Liver (tissue), 9 donors: ENCODE data around the gene PLXNA3. TPM values are rescaled to one million over a fixed set of nuclear protein-coding genes. Genes with fewer than 3 reads are reported as not detected.
A peak's percentile ranks its signal among the peaks of the same experiment; 100 is the strongest.

Experiments
- DNase-seq: peaks from one replicate; pipeline ENCODE4 v3.0.0-alpha.2; 2017; ENCODE audit warnings: low spot score
- H3K27ac ChIP-seq, 2 donors: one replicate each; pipeline ENCODE4 v1.7.0; 2013; ENCODE audit warnings: inconsistent platforms in 2 of 2, low read length in 2 of 2, control low read depth in 1 of 2, low read depth in 1 of 2, mild to moderate bottlenecking in 1 of 2
- H3K27me3 ChIP-seq, 4 donors: one replicate each; pipeline versions ENCODE4 v1.6.1 to v1.7.0; 2013; ENCODE audit warnings: low read length in 3 of 4, inconsistent platforms in 1 of 4, mild to moderate bottlenecking in 1 of 4, moderate library complexity in 1 of 4; ENCODE audit not compliant: control insufficient read depth in 4 of 4, insufficient read depth in 4 of 4
- H3K36me3 ChIP-seq, 4 donors: one replicate each; pipeline versions ENCODE4 v1.6.1 to v1.7.0; 2013; ENCODE audit warnings: low read length in 3 of 4, mild to moderate bottlenecking in 3 of 4, low read depth in 1 of 4, moderate library complexity in 1 of 4; ENCODE audit not compliant: control insufficient read depth in 4 of 4, insufficient read depth in 3 of 4
- H3K4me1 ChIP-seq, 4 donors: one replicate each; pipeline versions ENCODE4 v1.6.1 to v1.7.0; 2013; ENCODE audit warnings: low read length in 3 of 4, mild to moderate bottlenecking in 3 of 4, moderate library complexity in 1 of 4; ENCODE audit not compliant: control insufficient read depth in 4 of 4, insufficient read depth in 4 of 4
- H3K4me3 ChIP-seq, 3 donors: one replicate each; pipeline versions ENCODE4 v1.6.1 to v1.7.0; 2013; ENCODE audit warnings: low read length in 3 of 3, control low read depth in 1 of 3, low read depth in 1 of 3, mild to moderate bottlenecking in 1 of 3
- H3K9ac ChIP-seq, 2 donors: one replicate each; pipeline ENCODE4 v1.7.0; 2013; ENCODE audit warnings: low read length in 2 of 2, mild to moderate bottlenecking in 2 of 2, moderate library complexity in 2 of 2, control low read depth in 1 of 2, low read depth in 1 of 2
- H3K9me3 ChIP-seq, 4 donors: one replicate each; pipeline versions ENCODE4 v1.6.1 to v1.7.0; 2013; ENCODE audit warnings: low read length in 3 of 4; ENCODE audit not compliant: control insufficient read depth in 4 of 4
- ATF3 ChIP-seq: IDR thresholded peaks from 2 replicates; pipeline ENCODE4 v1.6.1; 2016; ENCODE audit warnings: antibody characterized with exemption
- CTCF ChIP-seq: fragments of 150-350 bp; IDR thresholded peaks from 2 replicates; pipeline ENCODE4 v1.5.1; 2017; ENCODE audit warnings: improper control_type of control experiment, low read depth, low read length; ENCODE audit not compliant: missing input control
- EGR1 ChIP-seq, 2 donors: IDR thresholded peaks; 2 replicates each; pipeline ENCODE4 v1.6.1; 2016 to 2018; ENCODE audit warnings: antibody characterized with exemption in 2 of 2, low read depth in 2 of 2
- FOXA1 ChIP-seq: IDR thresholded peaks from 2 replicates; pipeline ENCODE4 v1.6.1; 2016; ENCODE audit warnings: antibody characterized with exemption
- FOXA2 ChIP-seq: IDR thresholded peaks from 2 replicates; pipeline ENCODE4 v1.6.1; 2016; ENCODE audit warnings: antibody characterized with exemption
- GABPA ChIP-seq, 2 donors: IDR thresholded peaks in 1 of 2; conservative IDR thresholded peaks in 1 of 2; 2 replicates each; pipeline ENCODE4 v1.6.1; 2016; ENCODE audit warnings: antibody characterized with exemption in 2 of 2, mild to moderate bottlenecking in 1 of 2, moderate library complexity in 1 of 2
- HNF4A ChIP-seq, 2 donors: conservative IDR thresholded peaks; 2 replicates each; pipeline ENCODE4 v1.6.1; 2016; ENCODE audit warnings: antibody characterized with exemption in 2 of 2, mild to moderate bottlenecking in 2 of 2
- JUND ChIP-seq, 2 donors: IDR thresholded peaks; 2 replicates each; pipeline ENCODE4 v1.6.1; 2016; ENCODE audit warnings: antibody characterized with exemption in 2 of 2
- NR2F2 ChIP-seq: IDR thresholded peaks from 2 replicates; pipeline ENCODE4 v1.6.1; 2016; ENCODE audit warnings: antibody characterized with exemption
- RAD21 ChIP-seq, 2 donors: IDR thresholded peaks; 2 replicates each; pipeline ENCODE4 v1.6.1; 2016; ENCODE audit warnings: antibody characterized with exemption in 2 of 2, mild to moderate bottlenecking in 2 of 2
- REST ChIP-seq: IDR thresholded peaks from 2 replicates; pipeline ENCODE4 v1.6.1; 2016; ENCODE audit warnings: antibody characterized with exemption, mild to moderate bottlenecking
- RXRA ChIP-seq, 2 donors: IDR thresholded peaks; 2 replicates each; pipeline ENCODE4 v1.6.1; 2017 to 2018; ENCODE audit warnings: antibody characterized with exemption in 2 of 2, mild to moderate bottlenecking in 1 of 2
- SP1 ChIP-seq: IDR thresholded peaks from 2 replicates; pipeline ENCODE4 v1.6.1; 2018; ENCODE audit warnings: antibody characterized with exemption, mild to moderate bottlenecking
- TAF1 ChIP-seq: conservative IDR thresholded peaks from 2 replicates; pipeline ENCODE4 v1.6.1; 2016; ENCODE audit warnings: antibody characterized with exemption, mild to moderate bottlenecking
- YY1 ChIP-seq: IDR thresholded peaks from 2 replicates; pipeline ENCODE4 v1.6.1; 2016; ENCODE audit warnings: antibody characterized with exemption, mild to moderate bottlenecking
- ZBTB33 ChIP-seq: IDR thresholded peaks from 2 replicates; pipeline ENCODE4 v1.6.1; 2016; ENCODE audit warnings: antibody characterized with exemption
- WGBS: extraction: QIAGEN DNeasy Blood & Tissue Kit; methylation state at CpG from one replicate; pipeline ENCODE4 v1.1.7; 2013; 5-methylcytosine and 5-hydroxymethylcytosine counted together
- polyA plus RNA-seq, 2 donors: library from polyadenylated mRNA; stranded (reverse) in 1 of 2; unstranded in 1 of 2; fragments of 200-250 nt in 1 of 2; fragments of >200 nt in 1 of 2; fragmentation: Nextera tagmentation in 1 of 2; extraction: Ambion mirVana in 1 of 2; gene quantifications; one replicate each; pipeline versions ENCODE4 v1.2.1 to v1.2.3, GENCODE V29; 2013 to 2015
- total RNA-seq, 2 donors: library from RNA; depleted of rRNA; stranded (reverse); fragments of >200 nt; gene quantifications; one replicate each; pipeline ENCODE4 v1.2.3, GENCODE V29; 2014
- donor health status: healthy.
- donor health status: healthy.
- donor health status: healthy.
- donor health status: healthy.
- donor health status: healthy.

PLXNA3 gene
- 1 to 10 TPM; 1.1 to 1.7 TPM for total RNA-seq
- 1 to 10 TPM; 1.3 to 1.7 TPM for polyA plus RNA-seq

GRCh38 chrX:154458116-154458953 lies at the start of gene PLXNA3:
TSS of gene PLXNA3 (plus strand) at chrX:154458281. CDS start at chrX:154460184, 1,903 bp downstream.
- no peaks in the 10 kb centered on the region for H3K27me3 ChIP-seq
- H3K4me3 ChIP-seq = peak within 1 kb of the TSS in 2 of 3 donors; percentile 50 to 74
- WGBS = 2% methylated on average over 88 of the region's 88 CpGs
- peaks cover 0 to 5% (median 0%) of the 10 kb centered on the region in 4 donors for H3K4me1 ChIP-seq
- no peak within 1 kb of the TSS for H3K27ac ChIP-seq
- no peaks in the 10 kb centered on the region for H3K36me3 ChIP-seq
- DNase-seq = peak; percentile 46
- no peak for TF ChIP-seq SP1
- TF ChIP-seq GABPA (IDR thresholded peaks at IDR 0.05 in 1 of 2, conservative IDR thresholded peaks at IDR 0.05 in 1 of 2) = no peak
- no peak for TF ChIP-seq YY1
- TF ChIP-seq FOXA2 = no peak
- no peak for TF ChIP-seq ZBTB33
- no peak for TF ChIP-seq JUND (IDR thresholded peaks at IDR 0.05)
- no peak for TF ChIP-seq FOXA1
- no peak for TF ChIP-seq RAD21 (IDR thresholded peaks at IDR 0.05)
- TF ChIP-seq CTCF = no peak
- TF ChIP-seq NR2F2 = no peak
- TF ChIP-seq HNF4A (conservative IDR thresholded peaks at IDR 0.05) = no peak
- TF ChIP-seq REST = no peak
- TF ChIP-seq ATF3 = no peak
- no peak within 1 kb of the TSS for H3K9ac ChIP-seq
- H3K9me3 ChIP-seq = no peaks in the 10 kb centered on the region

GRCh38 chrX:154408659-154409221 lies 49.3 kb upstream of the PLXNA3 start:
- Histone ChIP-seq H3K4me1 (peaks cover 2 to 11% (median 7%) of the 10 kb centered on the region in 4 donors), H3K27me3 (no peaks in the 10 kb centered on the region), H3K36me3 (peaks cover 0 to 2% (median 0%) of the 10 kb centered on the region in 4 donors), H3K4me3 (peak overlapping the region in 1 of 3 donors; percentile 23), H3K9ac (no peak overlapping the region), H3K9me3 (no peaks in the 10 kb centered on the region), H3K27ac (peak overlapping the region in 1 of 2 donors; percentile 59)
- WGBS = 66% methylated on average over 10 of the region's 10 CpGs
- no peak for DNase-seq
- TF ChIP-seq REST = no peak
- no peak for TF ChIP-seq TAF1
- TF ChIP-seq ZBTB33 = no peak
- TF ChIP-seq HNF4A (conservative IDR thresholded peaks at IDR 0.05) = no peak
- no peak for TF ChIP-seq RXRA (IDR thresholded peaks at IDR 0.05)
- no peak for TF ChIP-seq FOXA1
- TF ChIP-seq JUND (IDR thresholded peaks at IDR 0.05) = no peak
- TF ChIP-seq EGR1 (IDR thresholded peaks at IDR 0.05; ENCODE audit: low read depth in 2 of 2) = no peak
- no peak for TF ChIP-seq FOXA2
